ENCODE results near the gene ZNF133.
A peak's percentile ranks its signal among the peaks of the same experiment; 100 is the strongest.

The ZNF133 gene

DNA sequence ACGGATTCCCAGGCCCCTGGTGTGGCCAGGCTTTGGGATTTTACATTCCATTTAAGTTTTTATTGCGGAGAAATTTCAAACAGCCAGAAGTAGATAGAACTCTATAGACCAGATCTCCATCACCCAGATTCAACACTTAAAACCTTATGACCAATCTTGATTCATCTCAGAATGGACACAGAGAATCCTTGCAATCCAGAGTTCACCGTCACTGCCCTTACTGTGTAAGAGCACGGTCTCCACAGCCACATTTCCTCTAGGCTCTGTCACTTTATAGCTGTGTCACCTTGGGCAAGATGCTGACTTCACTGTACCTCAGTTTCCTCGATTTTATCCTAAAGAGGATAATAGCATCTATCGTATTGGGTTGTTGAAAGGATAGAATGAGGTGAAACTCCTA, 979 bp downstream of the ZNF133 start:
- peak overlapping the region; percentile 97 for H3K9ac ChIP-seq (ENCODE audit: insufficient read length)
- peaks cover 16% of the 10 kb centered on the region; the same call in 1 of the 2 replicates for H3K36me3 ChIP-seq (ENCODE audit: insufficient read depth, low read length)
- peak overlapping the region; percentile 100 for H3K4me3 ChIP-seq
- DNase-seq (ENCODE audit: low read depth, low spot score): no peak
- TF ChIP-seq FOXP2 (optimal IDR thresholded peaks at IDR 0.05; ENCODE audit: control extremely low read depth, extremely low read length, insufficient read depth) (no peak), EZH2 (IDR thresholded peaks at IDR 0.05) (no peak), POLR2AphosphoS5 (IDR thresholded peaks at IDR 0.05; ENCODE audit: borderline replicate concordance, low read depth, low read length) (no peak)
- no peak overlapping the region for H3K27ac ChIP-seq
- peaks cover 5% of the 10 kb centered on the region; the same call in 1 of the 2 replicates for H3K9me3 ChIP-seq (ENCODE audit: low read depth, low read length)

DNA sequence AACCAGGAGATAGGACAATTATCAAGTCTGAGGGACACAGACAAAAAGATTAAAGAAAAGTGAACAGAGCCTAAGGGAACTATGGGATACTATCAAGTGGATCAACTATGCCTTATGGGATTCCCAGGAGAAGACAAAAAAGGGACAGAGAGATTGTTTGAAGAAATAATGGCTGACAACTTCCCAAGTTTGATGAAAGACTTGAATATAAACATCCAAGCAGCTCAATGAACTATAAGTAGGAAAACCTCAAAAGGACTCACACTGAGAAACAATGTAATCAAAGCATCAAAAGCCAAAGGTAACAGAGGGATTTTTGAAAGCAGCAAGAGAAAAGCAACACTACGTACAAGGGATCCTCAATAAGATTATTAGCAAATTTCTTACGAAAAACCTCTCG, 11.0 kb downstream of the ZNF133 start:
- Histone ChIP-seq H3K9ac (ENCODE audit: insufficient read length) (no peak overlapping the region), H3K4me3 (no peak overlapping the region), H3K27ac (no peak overlapping the region), H3K9me3 (ENCODE audit: low read depth, low read length) (no peaks in the 10 kb centered on the region; the same call in 1 of the 2 replicates), H3K36me3 (ENCODE audit: insufficient read depth, low read length) (peaks cover 24% of the 10 kb centered on the region)
- DNase-seq (ENCODE audit: low read depth, low spot score): no peak
- TF ChIP-seq EZH2 (IDR thresholded peaks at IDR 0.05) (no peak), POLR2AphosphoS5 (IDR thresholded peaks at IDR 0.05; ENCODE audit: borderline replicate concordance, low read depth, low read length) (no peak)

DNA sequence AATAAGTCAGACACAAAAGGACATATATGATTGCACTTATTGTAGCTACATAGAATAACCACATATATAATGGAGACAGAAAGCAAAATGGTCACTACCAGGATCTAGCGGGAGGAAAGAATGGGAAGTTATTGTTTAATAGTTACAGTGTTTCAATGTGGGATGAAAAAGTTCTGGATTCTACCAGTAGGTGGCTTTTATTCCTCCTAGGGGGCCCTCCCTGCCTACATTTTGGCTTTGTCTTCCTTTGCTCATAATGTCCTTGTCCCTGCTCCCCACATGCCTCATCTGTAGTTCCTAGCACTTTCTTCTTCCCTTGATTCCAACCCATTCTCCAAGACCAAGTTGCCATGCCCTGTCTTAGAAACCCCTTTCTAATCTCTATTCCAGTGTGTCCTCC, 16.3 kb downstream of the ZNF133 start:
- Histone ChIP-seq H3K4me3 (no peak overlapping the region), H3K36me3 (ENCODE audit: insufficient read depth, low read length) (peaks cover 7% of the 10 kb centered on the region; the same call in 1 of the 2 replicates), H3K27ac (no peak overlapping the region), H3K9me3 (ENCODE audit: low read depth, low read length) (no peaks in the 10 kb centered on the region), H3K9ac (ENCODE audit: insufficient read length) (no peak overlapping the region)
- TF ChIP-seq FOXP2 (optimal IDR thresholded peaks at IDR 0.05; ENCODE audit: control extremely low read depth, extremely low read length, insufficient read depth): no peak
- TF ChIP-seq POLR2AphosphoS5 (IDR thresholded peaks at IDR 0.05; ENCODE audit: borderline replicate concordance, low read depth, low read length): no peak
- no peak for TF ChIP-seq EZH2 (IDR thresholded peaks at IDR 0.05)
- no peak for DNase-seq (ENCODE audit: low read depth, low spot score)

DNA sequence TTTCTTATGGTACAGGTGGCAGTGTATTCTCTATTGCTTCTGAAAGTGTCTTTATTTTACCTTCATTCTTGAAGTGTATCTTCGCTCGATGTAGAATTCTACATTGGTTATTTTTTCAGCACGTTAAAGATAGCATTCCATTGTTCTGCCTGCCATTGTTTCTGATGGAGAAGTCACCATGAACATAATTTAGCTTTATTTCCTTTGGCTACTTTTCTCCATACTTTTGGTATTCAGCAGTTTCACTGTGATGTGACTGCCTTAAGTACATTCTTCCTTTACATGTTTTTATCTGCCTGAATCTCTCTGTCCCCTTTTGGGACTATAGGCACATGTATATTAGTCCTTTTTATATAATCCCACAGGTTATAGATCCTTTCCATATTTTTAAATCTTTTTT, 19.0 kb downstream of the ZNF133 start:
- Histone ChIP-seq H3K9ac (ENCODE audit: insufficient read length) (no peak overlapping the region), H3K36me3 (ENCODE audit: insufficient read depth, low read length) (peaks cover 4% of the 10 kb centered on the region; the same call in 1 of the 2 replicates), H3K4me3 (no peak overlapping the region), H3K9me3 (ENCODE audit: low read depth, low read length) (no peaks in the 10 kb centered on the region), H3K27ac (no peak overlapping the region)
- TF ChIP-seq EZH2 (IDR thresholded peaks at IDR 0.05) (no peak), POLR2AphosphoS5 (IDR thresholded peaks at IDR 0.05; ENCODE audit: borderline replicate concordance, low read depth, low read length) (no peak), FOXP2 (optimal IDR thresholded peaks at IDR 0.05; ENCODE audit: control extremely low read depth, extremely low read length, insufficient read depth) (no peak)
- no peak for DNase-seq (ENCODE audit: low read depth, low spot score)

DNA sequence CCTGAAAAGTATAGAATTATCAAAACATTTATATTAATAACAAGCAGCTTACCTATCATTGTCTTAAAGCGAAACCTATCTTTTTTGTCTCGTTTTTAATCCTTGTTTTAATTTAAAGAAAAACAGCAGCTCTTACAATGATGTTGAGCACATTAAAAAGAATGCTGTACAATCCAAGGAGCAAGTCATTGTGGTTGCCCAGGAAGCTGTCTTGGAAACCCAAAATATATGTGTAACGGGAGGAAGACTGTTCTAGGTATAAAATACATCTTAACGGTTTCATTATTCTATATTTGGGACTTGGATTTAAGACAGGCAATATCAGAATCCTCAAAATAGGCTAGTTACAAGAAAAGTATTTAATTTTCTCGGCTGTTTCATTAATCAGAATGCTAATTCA, 21.7 kb downstream of the ZNF133 start:
- peaks cover 6% of the 10 kb centered on the region; the same call in 1 of the 2 replicates for H3K36me3 ChIP-seq (ENCODE audit: insufficient read depth, low read length)
- no peak for DNase-seq (ENCODE audit: low read depth, low spot score)
- no peaks in the 10 kb centered on the region for H3K9me3 ChIP-seq (ENCODE audit: low read depth, low read length)
- H3K9ac ChIP-seq (ENCODE audit: insufficient read length): no peak overlapping the region
- no peak for TF ChIP-seq POLR2AphosphoS5 (IDR thresholded peaks at IDR 0.05; ENCODE audit: borderline replicate concordance, low read depth, low read length)
- no peak for TF ChIP-seq FOXP2 (optimal IDR thresholded peaks at IDR 0.05; ENCODE audit: control extremely low read depth, extremely low read length, insufficient read depth)
- TF ChIP-seq EZH2 (IDR thresholded peaks at IDR 0.05): no peak
- no peak overlapping the region for H3K4me3 ChIP-seq
- H3K27ac ChIP-seq: no peak overlapping the region

DNA sequence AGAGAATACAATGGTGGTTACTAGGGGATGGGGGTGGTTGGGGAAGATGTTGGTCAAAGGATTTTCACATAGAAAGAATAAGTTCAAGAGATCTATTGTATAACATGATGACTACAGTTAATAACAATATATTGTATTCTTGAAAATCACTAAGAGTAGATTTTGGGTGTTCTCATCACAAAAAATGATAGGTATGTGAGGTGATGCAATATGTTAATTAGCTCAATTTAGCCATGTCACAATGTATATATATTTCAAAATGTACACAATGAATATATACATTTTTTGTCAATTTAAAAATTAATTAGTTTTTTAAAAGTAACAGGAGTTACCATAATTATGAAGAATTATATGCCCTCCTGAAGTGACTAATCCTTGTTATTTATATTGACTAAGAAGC, 22.3 kb downstream of the ZNF133 start:
- Histone ChIP-seq H3K4me3 (no peak overlapping the region), H3K27ac (no peak overlapping the region), H3K36me3 (ENCODE audit: insufficient read depth, low read length) (peaks cover 7% of the 10 kb centered on the region; the same call in 1 of the 2 replicates), H3K9ac (ENCODE audit: insufficient read length) (no peak overlapping the region), H3K9me3 (ENCODE audit: low read depth, low read length) (no peaks in the 10 kb centered on the region)
- no peak for TF ChIP-seq EZH2 (IDR thresholded peaks at IDR 0.05)
- no peak for TF ChIP-seq POLR2AphosphoS5 (IDR thresholded peaks at IDR 0.05; ENCODE audit: borderline replicate concordance, low read depth, low read length)
- no peak for TF ChIP-seq FOXP2 (optimal IDR thresholded peaks at IDR 0.05; ENCODE audit: control extremely low read depth, extremely low read length, insufficient read depth)
- no peak for DNase-seq (ENCODE audit: low read depth, low spot score)

DNA sequence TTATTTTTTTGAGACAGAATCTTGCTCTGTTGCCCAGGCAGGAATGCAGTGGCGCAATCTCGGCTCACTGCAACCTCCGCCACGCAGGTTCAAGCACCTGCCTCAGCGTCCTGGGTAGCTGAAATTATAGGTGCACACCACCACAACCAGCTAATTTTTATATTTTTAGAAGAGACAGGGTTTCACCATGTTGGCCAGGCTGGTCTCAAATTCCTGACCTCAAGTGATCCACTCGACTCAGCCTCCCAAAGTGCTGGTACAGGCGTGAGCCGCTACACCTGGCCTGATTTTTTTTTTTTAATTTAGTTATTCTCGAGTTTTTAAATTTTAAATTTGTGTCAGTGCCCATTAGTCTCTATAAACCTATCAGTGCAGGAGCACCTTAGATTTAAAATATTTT, 24.4 kb downstream of the ZNF133 start:
- no peak overlapping the region for H3K4me3 ChIP-seq
- H3K36me3 ChIP-seq (ENCODE audit: insufficient read depth, low read length): peaks cover 7% of the 10 kb centered on the region; the same call in 1 of the 2 replicates
- DNase-seq (ENCODE audit: low read depth, low spot score): no peak
- no peak overlapping the region for H3K27ac ChIP-seq
- H3K9ac ChIP-seq (ENCODE audit: insufficient read length): no peak overlapping the region
- no peaks in the 10 kb centered on the region for H3K9me3 ChIP-seq (ENCODE audit: low read depth, low read length)
- TF ChIP-seq FOXP2 (optimal IDR thresholded peaks at IDR 0.05; ENCODE audit: control extremely low read depth, extremely low read length, insufficient read depth) (no peak), POLR2AphosphoS5 (IDR thresholded peaks at IDR 0.05; ENCODE audit: borderline replicate concordance, low read depth, low read length) (no peak), EZH2 (IDR thresholded peaks at IDR 0.05) (no peak)

DNA sequence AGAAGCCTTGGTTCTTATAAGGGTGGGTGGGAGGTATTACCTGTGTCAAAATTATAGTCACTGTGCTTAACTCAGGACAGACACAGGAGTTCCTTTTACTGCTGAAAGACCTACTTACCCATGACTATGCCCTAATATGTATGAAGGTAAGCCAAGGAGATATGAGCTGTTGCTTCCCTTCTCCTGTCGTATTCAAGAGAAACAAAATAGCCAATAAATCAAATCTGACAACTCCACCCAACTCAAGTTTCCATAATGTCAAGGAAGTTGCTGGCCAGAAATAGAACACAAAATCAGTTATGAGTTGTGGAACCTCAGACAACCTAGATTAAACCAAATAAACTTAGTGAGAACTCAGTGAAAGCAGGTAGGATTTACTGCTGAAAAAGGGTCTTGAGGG, 25.1 kb downstream of the ZNF133 start:
- Histone ChIP-seq H3K27ac (no peak overlapping the region), H3K36me3 (ENCODE audit: insufficient read depth, low read length) (peaks cover 7% of the 10 kb centered on the region; the same call in 1 of the 2 replicates), H3K4me3 (no peak overlapping the region), H3K9ac (ENCODE audit: insufficient read length) (no peak overlapping the region), H3K9me3 (ENCODE audit: low read depth, low read length) (no peaks in the 10 kb centered on the region)
- DNase-seq (ENCODE audit: low read depth, low spot score): no peak
- no peak for TF ChIP-seq FOXP2 (optimal IDR thresholded peaks at IDR 0.05; ENCODE audit: control extremely low read depth, extremely low read length, insufficient read depth)

DNA sequence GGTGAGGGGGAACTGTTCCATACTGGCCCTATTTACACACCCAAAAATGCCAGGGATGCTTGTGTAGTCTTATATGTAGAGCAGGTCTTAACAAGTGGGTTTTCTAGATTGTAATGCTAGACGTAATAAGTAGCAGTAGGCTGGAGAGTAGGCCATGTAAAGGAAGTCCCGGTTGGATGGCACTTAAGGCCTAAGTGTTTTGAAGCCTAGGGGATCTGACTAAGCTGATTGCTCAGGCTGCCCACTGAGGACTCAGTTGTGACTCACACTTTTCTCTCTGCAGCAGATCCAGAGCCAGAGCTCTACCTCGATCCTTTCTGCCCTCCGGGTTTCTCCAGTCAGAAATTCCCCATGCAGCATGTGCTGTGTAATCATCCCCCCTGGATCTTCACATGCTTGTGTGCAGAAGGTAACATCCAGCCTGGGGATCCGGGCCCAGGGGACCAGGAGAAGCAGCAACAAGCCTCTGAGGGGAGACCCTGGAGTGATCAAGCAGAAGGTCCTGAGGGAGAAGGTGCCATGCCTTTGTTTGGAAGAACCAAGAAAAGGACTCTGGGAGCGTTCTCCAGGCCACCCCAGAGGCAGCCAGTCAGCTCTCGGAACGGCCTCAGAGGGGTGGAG, 26.6 kb downstream of the ZNF133 start:
- TF ChIP-seq FOXP2 (optimal IDR thresholded peaks at IDR 0.05; ENCODE audit: control extremely low read depth, extremely low read length, insufficient read depth) (no peak), EZH2 (IDR thresholded peaks at IDR 0.05) (no peak), POLR2AphosphoS5 (IDR thresholded peaks at IDR 0.05; ENCODE audit: borderline replicate concordance, low read depth, low read length) (no peak)
- no peak for DNase-seq (ENCODE audit: low read depth, low spot score)

More for the DNA sequence above, 26.6 kb downstream of the ZNF133 start:
- Histone ChIP-seq H3K9ac (ENCODE audit: insufficient read length) (no peak overlapping the region), H3K4me3 (no peak overlapping the region), H3K36me3 (ENCODE audit: insufficient read depth, low read length) (peaks cover 3% of the 10 kb centered on the region; the same call in 1 of the 2 replicates), H3K9me3 (ENCODE audit: low read depth, low read length) (no peaks in the 10 kb centered on the region), H3K27ac (no peak overlapping the region)
